PC-9 (cell line): Measurements from ENCODE around the gene SLAIN2. TPM values are rescaled to one million over a fixed set of nuclear protein-coding genes. Genes with fewer than 3 reads are reported as not detected.

Source experiments
- BruUV-seq: library from RNA; stranded (reverse); fragments of 400-500 nt; replicated peaks from 2 replicates; lab custom pipeline; 2021; lab: Mats Ljungman, UMichigan
- CTCF ChIA-PET: fragments of 300-600 bp; sonication (Branson Sonifier 250); formaldehyde crosslinking; loops from one replicate; lab custom pipeline; 2022; ENCODE audit warnings: antibody characterized with exemption; lab: Charles Lee
- POLR2A ChIA-PET: fragments of 300-600 bp; sonication (Branson Sonifier 250); formaldehyde crosslinking; loops from one replicate; lab custom pipeline; 2022; ENCODE audit warnings: antibody characterized with exemption; ENCODE audit not compliant: unreplicated experiment; lab: Charles Lee
- DNase-seq, 2 experiments: peaks; one replicate each; pipeline versions ENCODE4 v3.0.0 to v3.0.0-alpha.2; 2015 to 2022; ENCODE audit warnings: mixed read lengths in 1 of 2
- H2AFZ ChIP-seq: fragments of 200-600 bp; sonication (generic); 2 replicates; pipeline ENCODE4 v1.8.1; 2017; ENCODE audit warnings: antibody characterized with exemption
- H3F3A ChIP-seq: fragments of 200-600 bp; sonication (generic); 2 replicates; pipeline ENCODE4 v1.8.1; 2017; ENCODE audit warnings: antibody characterized with exemption, mild to moderate bottlenecking, low read depth; ENCODE audit not compliant: insufficient read depth
- H3K27ac ChIP-seq: fragments of 200-600 bp; sonication (generic); 2 replicates; pipeline ENCODE4 v1.6.1; 2016; ENCODE audit warnings: mixed run types
- H3K27me3 ChIP-seq: fragments of 200-600 bp; sonication (generic); 2 replicates; pipeline ENCODE4 v1.6.1; 2016; ENCODE audit warnings: low read depth, mixed run types; ENCODE audit not compliant: insufficient read depth
- H3K36me3 ChIP-seq: fragments of 200-600 bp; sonication (generic); 2 replicates; pipeline ENCODE4 v1.6.1; 2016; ENCODE audit warnings: low read depth, mixed run types
- H3K4me1 ChIP-seq: fragments of 200-600 bp; sonication (generic); replicated peaks from 2 replicates; pipeline ENCODE4 v1.6.1; 2016; ENCODE audit warnings: mixed run types; ENCODE audit not compliant: insufficient read depth
- H3K4me2 ChIP-seq: fragments of 200-600 bp; sonication (generic); 2 replicates; pipeline ENCODE4 v1.6.1; 2017; ENCODE audit warnings: mixed run types
- H3K4me3 ChIP-seq: fragments of 200-600 bp; sonication (generic); 2 replicates; pipeline ENCODE4 v1.6.1; 2016; ENCODE audit warnings: mixed run types
- H3K79me2 ChIP-seq: fragments of 200-600 bp; sonication (generic); 2 replicates; pipeline ENCODE4 v1.6.1; 2017; ENCODE audit warnings: low read depth, mixed run types
- H3K9me2 ChIP-seq: fragments of 200-600 bp; sonication (generic); 2 replicates; pipeline ENCODE4 v1.8.1; 2017; ENCODE audit warnings: mild to moderate bottlenecking; ENCODE audit not compliant: insufficient read depth
- H3K9me3 ChIP-seq: fragments of 200-600 bp; sonication (generic); 2 replicates; pipeline ENCODE4 v1.8.1; 2016; ENCODE audit warnings: low read depth; ENCODE audit not compliant: insufficient read depth
- H4K20me1 ChIP-seq: fragments of 200-600 bp; sonication (generic); 2 replicates; pipeline ENCODE4 v1.8.1; 2017; ENCODE audit not compliant: insufficient read depth
- CTCF ChIP-seq: fragments of 200-600 bp; sonication (generic); conservative IDR thresholded peaks from 2 replicates; pipeline ENCODE4 v1.6.1; 2017; ENCODE audit warnings: mixed run types, antibody characterized with exemption, mild to moderate bottlenecking, moderate library complexity
- EZH2 ChIP-seq: fragments of 200-600 bp; sonication (generic); IDR thresholded peaks from 2 replicates; pipeline ENCODE4 v1.8.0; 2017; ENCODE audit warnings: antibody characterized with exemption, low read depth
- intact Hi-C: fragments of 100-400 bp; cut with micrococcal nuclease; formaldehyde crosslinking; loops from one replicate; pipeline ENCODE4 v1.10.0; 2022; ENCODE audit not compliant: unreplicated experiment
- total RNA-seq: library from RNA; stranded (reverse); gene quantifications from 2 replicates; pipeline ENCODE4 v1.2.3, GENCODE V29; 2021

Gene SLAIN2
- total RNA-seq, 1 experiment from 2014 or later: 70.4 TPM

- no peak for DNase-seq
- Histone ChIP-seq H3F3A (no peaks in the 10 kb centered on the region), H3K27me3 (no peaks in the 10 kb centered on the region), H3K4me3 (no peak overlapping the region), H3K9me2 (no peaks in the 10 kb centered on the region), H3K9me3 (no peaks in the 10 kb centered on the region), H4K20me1 (no peaks in the 10 kb centered on the region), H3K79me2 (no peaks in the 10 kb centered on the region), H3K4me2 (no peak overlapping the region), H3K27ac (no peak overlapping the region), H3K36me3 (no peaks in the 10 kb centered on the region), H2AFZ (no peak overlapping the region), H3K4me1 (no peaks in the 10 kb centered on the region)
- intact Hi-C loops: no loop called here
- CTCF ChIA-PET: no interaction called here
- BruUV-seq: no TSS peak
- POLR2A ChIA-PET: no interaction called here
- TF ChIP-seq CTCF (no peak), EZH2 (no peak)
Observed at GRCh38 chr4:48467442-48467841, 126.1 kb downstream of the SLAIN2 start.

- Histone ChIP-seq H3K9me3 (no peaks in the 10 kb centered on the region), H3K27ac (no peak overlapping the region), H4K20me1 (no peaks in the 10 kb centered on the region), H3F3A (no peaks in the 10 kb centered on the region), H3K27me3 (no peaks in the 10 kb centered on the region), H2AFZ (no peak overlapping the region), H3K9me2 (no peaks in the 10 kb centered on the region), H3K4me1 (no peaks in the 10 kb centered on the region), H3K36me3 (no peaks in the 10 kb centered on the region), H3K79me2 (no peaks in the 10 kb centered on the region), H3K4me3 (no peak overlapping the region), H3K4me2 (no peak overlapping the region)
- DNase-seq: no peak
- intact Hi-C loops: no loop called here
- no TSS peak for BruUV-seq
- CTCF ChIA-PET: no interaction called here
- TF ChIP-seq CTCF: no peak
- no peak for TF ChIP-seq EZH2
- POLR2A ChIA-PET: no interaction called here
Observed at GRCh38 chr4:48467891-48468290, 126.6 kb downstream of the SLAIN2 start.

- TF ChIP-seq EZH2 (no peak), CTCF (no peak)
- DNase-seq: no peak
- Histone ChIP-seq H3F3A (no peaks in the 10 kb centered on the region), H3K27me3 (no peaks in the 10 kb centered on the region), H3K4me1 (no peaks in the 10 kb centered on the region), H3K36me3 (no peaks in the 10 kb centered on the region), H3K27ac (no peak overlapping the region), H3K9me2 (no peaks in the 10 kb centered on the region), H3K79me2 (no peaks in the 10 kb centered on the region), H3K4me2 (no peak overlapping the region), H4K20me1 (no peaks in the 10 kb centered on the region), H3K4me3 (no peak overlapping the region), H3K9me3 (no peaks in the 10 kb centered on the region), H2AFZ (no peak overlapping the region)
- ChIA-PET POLR2A (no interaction called here), CTCF (no interaction called here)
- intact Hi-C loops: no loop called here
- no TSS peak for BruUV-seq
Observed at GRCh38 chr4:48470137-48470536, 128.8 kb downstream of the SLAIN2 start.
